ENCODE results near the gene RNF215.

The RNF215 gene

GRCh38 chr22:30397656-30398635 is 10.7 kb upstream of the RNF215 start:
- DNase-seq (ENCODE audit: low spot score), result no peak

DNA sequence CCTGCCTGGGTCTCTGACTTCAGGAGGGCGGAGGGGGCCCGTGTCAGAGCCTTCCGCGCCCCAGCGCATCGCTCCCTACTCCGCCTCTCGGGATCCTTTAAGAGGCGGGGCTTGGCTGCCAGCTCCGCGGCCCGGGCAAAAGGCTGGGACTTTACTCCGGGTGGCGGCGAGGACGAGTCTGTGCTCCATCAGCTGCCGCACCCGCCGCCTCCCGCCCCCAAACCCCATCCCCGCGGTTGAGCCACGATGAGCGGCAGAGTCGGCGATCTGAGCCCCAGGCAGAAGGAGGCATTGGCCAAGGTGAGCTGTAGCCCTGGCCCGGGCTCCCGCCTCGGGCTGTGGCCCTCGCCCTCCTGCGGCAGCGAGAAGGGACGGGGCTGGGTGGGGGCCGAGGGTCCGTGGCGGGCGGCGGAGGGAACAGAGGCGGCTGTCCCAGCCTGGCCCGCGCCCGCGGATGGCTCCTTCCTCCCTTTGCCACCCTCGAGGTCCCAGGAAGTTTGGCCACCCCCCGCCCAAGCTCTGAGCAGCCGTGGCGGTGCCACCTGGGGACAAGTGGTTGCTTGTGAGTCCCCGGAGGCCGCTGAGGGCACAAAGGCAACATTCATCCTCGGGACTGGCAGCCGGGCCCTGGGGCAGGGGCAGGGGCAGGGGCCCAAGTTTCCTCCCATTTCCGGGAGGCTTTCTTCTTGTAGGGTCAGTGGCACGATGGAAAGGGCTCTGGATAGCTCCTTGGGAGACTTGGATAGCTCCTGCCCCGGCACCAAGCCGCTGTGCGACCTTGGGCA is 9.9 kb upstream of the RNF215 start, which contains the start of gene SEC14L2:
TSS of gene SEC14L2 (plus strand) at position 148 of the 785 bp plus-strand sequence. CDS start at position 247, 99 bp downstream.
- peak; percentile 49 for DNase-seq (ENCODE audit: low spot score)

DNA sequence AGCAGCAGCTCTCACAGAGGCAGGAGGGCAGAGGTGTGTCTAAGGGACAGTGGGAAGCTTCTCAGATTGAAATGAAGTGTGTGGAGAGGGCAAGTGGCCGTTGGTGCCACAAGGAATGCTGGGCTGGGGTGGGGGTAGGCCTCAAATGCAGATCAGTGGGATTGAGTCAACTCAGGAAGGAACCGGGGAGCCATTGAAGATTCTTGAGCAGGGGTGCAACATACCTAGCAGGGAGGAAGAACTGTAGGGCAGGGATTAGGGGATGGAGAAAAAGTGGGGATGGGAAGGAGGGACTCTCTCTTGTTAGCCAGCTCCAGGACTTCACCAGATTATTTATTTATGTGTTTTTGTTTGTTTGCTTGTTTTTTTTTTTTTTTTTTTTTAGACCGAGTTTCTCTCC is 6.7 kb upstream of the RNF215 start:
- DNase-seq (ENCODE audit: low spot score), result no peak

DNA sequence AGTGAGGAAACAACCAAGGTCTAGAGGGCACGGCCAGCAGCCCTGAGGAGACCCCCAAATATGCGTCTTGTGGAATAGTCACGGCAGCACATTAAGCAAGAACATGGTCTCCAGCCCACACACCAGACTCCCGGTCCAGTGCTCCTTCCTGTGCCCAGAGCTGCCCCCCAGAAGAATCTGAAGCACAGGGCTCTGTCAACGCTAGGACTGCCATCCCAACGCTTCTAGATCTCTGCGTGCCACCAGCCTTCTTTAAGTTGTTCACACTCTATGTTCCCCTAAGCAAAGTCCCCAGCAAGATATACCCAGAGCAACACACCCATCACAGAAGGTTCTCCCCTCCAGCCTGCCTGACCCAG is 6.1 kb upstream of the RNF215 start:
- DNase-seq (ENCODE audit: low spot score), result no peak

DNA sequence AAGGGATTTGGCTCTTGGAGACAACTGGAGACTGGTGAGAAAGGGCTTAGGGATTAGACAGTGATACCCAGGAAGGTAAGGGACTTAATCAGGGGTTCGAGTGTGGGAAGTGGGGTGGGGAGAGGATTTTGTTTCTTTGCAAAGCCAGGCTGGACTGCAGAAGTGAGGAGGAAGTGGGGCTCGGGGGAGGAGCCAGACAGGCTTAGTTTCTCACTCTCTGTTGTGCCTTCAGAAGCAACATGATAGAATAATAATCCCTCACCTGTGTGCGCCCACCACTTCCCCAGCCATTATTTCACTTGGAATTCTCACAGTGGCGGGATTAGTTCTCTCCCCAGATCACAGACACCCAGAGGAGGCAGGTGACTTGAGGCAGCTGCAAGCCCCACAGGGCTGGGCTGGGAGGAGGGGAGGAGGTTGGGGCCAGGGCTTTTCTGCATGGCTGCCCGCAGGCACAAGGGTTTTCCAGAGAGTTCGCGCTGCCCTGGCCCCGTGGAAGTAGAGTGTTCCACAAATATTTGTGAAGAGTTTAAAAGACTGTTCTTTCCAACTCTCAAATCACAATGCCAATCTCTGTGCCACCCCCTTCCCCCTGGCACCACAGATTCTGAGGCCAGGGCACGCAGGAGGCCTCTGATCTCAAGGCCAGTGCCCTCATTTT is 5.6 kb upstream of the RNF215 start:
- no peak for DNase-seq (ENCODE audit: low spot score)

DNA sequence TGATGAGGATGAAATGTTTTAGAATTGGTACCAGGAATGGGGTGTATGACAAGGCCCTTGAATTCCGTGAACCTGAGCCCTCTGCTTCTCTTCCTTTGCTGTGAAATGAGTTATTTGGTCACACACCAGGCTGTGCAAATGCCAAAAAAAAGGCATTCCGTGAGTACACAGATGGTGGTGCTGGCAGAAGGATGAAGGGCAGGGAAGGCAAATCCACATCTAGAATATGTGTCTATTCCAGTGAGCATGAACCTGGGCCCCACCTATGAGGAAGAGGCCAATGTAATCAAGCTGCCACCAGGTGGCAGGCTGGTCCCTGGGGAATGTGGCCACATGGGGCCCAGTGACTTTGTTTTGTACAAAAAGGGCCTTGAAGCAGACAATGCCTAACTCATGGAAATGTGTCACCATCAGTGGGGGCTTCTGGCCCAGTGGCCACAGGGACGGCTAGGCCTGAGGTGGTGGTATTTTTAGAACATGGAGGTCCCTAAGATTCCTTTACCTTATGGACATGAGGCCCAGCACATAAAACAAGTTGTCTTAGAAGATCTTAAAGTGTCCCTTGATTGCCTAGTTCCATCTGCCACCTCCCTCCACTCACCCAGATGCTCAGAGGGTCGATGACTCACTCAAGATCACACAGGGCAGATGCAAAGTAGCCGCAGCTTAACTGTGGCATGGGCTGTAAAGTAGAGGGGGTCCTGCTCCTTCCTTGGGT is 3.9 kb upstream of the RNF215 start:
- peak; percentile 82 for DNase-seq (ENCODE audit: low spot score)

DNA sequence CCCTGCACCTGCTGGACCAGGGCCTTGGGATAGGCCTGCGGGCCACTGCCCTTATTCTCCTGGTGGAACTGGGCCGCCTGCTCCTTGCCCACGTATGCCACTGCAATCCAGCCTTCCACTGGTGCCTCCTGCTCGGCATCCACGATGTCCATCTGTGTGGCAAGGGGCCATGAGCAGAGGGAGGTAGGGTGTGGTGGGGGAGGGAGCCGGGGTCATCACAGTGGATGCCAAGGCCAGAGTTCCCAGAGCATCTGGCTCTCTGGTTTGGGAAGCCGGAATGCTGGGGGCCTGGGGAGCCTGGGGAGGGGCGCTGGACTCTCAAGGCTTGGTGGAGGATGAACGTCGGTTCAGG is 627 bp downstream of the RNF215 start:
- DNase-seq (ENCODE audit: low spot score), result no peak

GRCh38 chr22:30385942-30386341 is 1.3 kb downstream of the RNF215 start:
- DNase-seq (ENCODE audit: low spot score), result no peak

DNA sequence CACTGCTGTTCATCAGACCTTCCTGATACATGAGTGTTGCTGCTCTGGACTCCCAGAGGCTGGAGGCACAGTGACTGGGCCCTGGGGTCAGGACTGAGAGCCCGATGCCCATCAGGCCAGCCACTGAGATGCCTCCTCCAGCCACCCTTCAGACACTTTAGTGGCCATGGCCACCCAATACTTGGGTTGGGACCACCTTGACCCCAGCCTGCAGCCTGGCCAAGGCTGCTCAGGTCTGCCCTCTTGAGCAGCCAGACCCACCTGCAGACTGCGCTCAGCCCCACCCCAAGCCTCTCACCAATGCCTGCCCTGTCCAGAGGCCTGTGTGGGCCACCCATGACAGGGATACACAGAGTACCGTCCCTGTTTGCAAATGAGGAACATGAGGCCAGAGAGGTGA is 4.2 kb downstream of the RNF215 start:
- no peak for DNase-seq (ENCODE audit: low spot score)

- DNase-seq (ENCODE audit: low spot score), result no peak
These were observed 4.9 kb downstream of the RNF215 start for GRCh38 chr22:30382340-30382739.

DNA sequence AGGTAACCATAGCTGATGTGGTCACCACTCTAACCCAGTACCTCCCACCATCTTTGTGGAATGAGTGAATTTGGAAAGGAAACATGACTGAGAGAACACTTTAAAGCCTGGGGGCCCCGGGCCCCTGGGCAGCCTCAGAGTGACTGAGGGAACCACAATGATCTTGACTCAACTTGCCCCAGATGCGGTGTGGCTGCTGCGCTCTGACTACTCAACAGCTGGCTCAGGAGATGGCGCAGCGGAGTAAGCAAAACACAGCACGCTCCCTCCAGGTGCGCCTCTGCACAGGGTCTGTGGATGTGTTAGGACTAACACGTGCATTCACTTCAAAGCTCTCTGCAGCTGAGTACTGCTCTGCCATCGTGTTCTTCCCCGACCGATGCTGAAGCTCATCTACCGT is 5.9 kb downstream of the RNF215 start:
- no peak for DNase-seq (ENCODE audit: low spot score)

GRCh38 chr22:30380011-30380410 is 7.2 kb downstream of the RNF215 start:
- no peak for DNase-seq (ENCODE audit: low spot score)

GRCh38 chr22:30375312-30375849 is 11.8 kb downstream of the RNF215 start:
- DNase-seq (ENCODE audit: low spot score), result no peak

DNA sequence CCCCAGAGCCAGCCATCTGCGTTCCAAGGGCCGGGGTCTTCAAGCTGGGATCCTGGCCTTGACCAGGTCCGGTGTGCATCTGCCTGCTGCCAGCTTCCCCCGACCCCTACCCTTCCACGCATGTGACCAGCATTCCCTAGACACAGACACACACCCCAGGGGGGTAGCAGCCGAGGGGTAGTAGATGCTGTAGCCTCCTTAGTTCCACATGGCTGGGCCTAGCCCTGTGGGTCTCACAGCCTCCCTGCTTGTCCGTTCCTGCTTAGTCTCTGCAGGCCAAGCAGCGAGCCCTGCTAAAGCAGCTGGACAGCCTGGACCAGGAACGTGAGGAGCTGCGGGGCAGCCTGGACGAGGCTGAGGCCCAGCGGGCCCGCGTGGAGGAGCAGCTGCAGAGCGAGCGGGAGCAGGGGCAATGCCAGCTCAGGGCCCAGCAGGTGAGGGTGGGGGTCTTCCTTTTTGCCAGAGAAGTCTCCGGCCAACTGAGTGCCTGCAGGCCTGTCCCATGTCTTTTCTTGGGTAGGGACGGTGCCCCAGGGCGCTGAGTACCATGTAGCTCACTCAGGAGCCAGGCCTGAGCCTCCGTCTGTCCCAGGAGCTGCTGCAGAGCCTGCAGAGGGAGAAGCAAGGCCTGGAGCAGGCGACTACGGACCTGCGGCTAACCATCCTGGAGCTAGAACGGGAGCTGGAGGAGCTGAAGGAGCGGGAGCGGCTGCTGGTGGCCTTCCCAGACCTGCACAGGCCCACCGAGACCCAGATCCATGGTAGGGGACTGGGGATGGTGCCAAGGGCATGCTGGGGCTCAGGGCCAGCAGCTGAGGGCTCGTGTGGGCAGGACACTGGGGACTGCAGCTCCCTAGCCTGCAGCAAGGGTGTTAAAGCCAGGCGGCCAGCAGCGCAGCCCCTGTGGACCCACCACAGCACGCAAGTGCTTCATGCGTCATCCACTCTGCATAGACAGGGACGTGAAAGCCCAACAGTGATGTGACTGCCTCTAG is 13.6 kb downstream of the RNF215 start:
- no peak for DNase-seq (ENCODE audit: low spot score)

DNA sequence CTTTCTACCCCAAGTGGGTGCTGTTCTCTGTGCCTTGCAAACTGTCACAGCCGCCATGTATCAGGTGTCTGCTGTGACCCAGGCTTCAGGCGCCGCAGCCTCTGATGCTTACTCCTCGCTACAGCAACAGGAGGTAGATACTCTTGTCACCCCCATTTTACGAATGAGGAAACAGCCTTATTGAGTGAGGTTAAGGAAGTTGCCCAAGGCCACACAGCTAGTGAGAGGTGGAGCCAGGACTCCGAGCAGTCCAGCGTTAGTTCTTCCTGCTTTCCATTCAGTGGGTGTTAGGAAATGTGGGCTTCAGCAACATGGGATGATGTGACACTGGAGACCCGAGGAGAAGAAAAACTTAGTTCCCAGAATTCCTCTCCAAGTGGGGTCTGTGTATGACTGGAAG is 14.3 kb downstream of the RNF215 start:
- no peak for DNase-seq (ENCODE audit: low spot score)

DNA sequence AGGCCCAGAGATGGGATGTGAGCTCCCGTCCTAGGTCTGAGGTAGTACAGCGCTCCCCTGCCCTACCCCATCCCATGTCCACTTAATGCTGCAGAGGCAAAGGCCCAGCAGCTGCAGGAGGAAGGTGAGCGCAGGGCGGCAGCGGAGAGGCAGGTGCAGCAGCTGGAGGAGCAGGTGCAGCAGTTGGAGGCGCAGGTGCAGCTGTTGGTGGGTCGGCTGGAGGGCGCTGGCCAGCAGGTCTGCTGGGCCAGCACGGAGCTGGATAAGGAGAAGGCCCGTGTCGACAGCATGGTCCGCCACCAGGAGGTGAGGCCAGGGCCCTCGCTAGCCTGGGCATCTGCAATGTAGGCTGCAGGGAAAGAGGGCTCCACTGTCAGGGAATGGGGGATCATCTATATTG is 15.2 kb downstream of the RNF215 start:
- no peak for DNase-seq (ENCODE audit: low spot score)

DNA sequence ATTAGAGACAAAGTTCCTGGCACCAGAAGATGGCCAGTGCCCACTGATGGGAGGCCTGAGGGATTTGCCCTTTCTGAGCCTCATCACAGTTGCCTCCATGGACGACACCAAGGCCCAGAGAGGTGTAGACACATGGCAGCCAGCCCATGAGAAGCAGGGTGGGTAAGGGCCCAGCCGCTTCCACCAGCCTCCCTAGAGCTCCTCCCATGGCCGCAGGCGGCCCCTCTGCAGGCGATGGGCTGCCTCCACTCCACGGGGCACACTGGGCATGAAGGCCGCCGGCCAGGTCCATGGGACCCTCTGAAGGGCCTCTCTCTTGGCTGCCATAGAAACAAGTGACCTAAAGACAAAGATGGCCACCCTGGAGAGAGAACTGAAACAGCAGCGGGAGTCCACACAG is 15.9 kb downstream of the RNF215 start:
- no peak for DNase-seq (ENCODE audit: low spot score)

GRCh38 chr22:30370641-30371230 is 16.5 kb downstream of the RNF215 start:
- no peak for DNase-seq (ENCODE audit: low spot score)

GRCh38 chr22:30368420-30368819 is 18.8 kb downstream of the RNF215 start:
- no peak for DNase-seq (ENCODE audit: low spot score)

- no peak for DNase-seq (ENCODE audit: low spot score)
These were observed 21.3 kb downstream of the RNF215 start for GRCh38 chr22:30365891-30366290.

Data from CD4-positive, alpha-beta T cell treated with Interleukin-2 at 100 ng/mL for 4 hours (primary cell).